ENCODE results near the gene ATP6AP2. TPM values are rescaled to one million over a fixed set of nuclear protein-coding genes. Genes with fewer than 3 reads are reported as not detected.

ATP6AP2 gene
- total RNA-seq, result 10 to 100 TPM; 50.5 to 58.4 TPM

DNA sequence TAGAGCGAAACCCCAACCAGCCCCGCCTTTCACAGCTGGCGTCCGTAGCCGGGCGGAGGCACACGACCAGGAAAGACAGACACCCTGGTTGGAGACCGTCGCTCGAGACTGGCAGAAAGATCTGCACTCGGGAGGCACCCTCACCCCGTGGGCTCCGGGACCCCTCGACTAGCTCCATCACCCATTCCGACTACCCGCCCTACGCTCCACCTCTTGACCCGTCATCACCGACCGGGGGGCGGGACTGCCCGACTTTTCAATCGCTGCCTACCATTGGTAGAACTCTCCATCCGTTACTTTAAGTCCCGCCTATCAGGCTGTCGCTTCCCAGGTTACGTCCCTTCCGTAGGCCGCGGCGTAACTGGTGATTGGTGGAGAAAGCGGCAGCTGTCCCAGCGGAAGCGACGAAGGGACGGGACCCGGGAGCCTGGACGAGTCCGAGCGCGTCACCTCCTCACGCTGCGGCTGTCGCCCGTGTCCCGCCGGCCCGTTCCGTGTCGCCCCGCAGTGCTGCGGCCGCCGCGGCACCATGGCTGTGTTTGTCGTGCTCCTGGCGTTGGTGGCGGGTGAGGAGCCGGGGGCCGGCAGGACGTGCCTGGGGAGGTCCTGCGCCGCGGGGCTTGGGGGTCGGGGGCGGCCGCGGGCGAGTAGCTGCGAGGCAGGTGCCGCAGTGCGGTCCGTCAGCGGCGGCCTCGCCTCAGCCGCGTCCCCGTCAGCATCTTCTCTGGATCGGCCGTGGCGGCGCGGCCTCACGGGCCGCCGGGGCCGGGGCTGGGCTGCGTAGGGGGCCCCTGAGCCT is at the start of gene ATP6AP2:
Gene ATP6AP2, plus strand, starts transcription at position 434 of the 799 bp plus-strand sequence. Its CDS starts 96 bp downstream, at position 530.
- Mint-ChIP-seq H3K27ac (peak within 1 kb of the TSS; percentile 82), H3K27me3 (ENCODE audit: low read depth) (peaks cover 50% of the 10 kb centered on the region), H3K4me1 (ENCODE audit: low read depth) (peaks cover 25% of the 10 kb centered on the region), H3K4me3 (peak within 1 kb of the TSS; percentile 91 to 92), H3K36me3 (ENCODE audit: insufficient read depth in 2 of 2) (peaks cover 0 to 1% of the 10 kb centered on the region in 2 donors), H3K9me3 (no peaks in the 10 kb centered on the region)
- ATAC-seq (replicated peaks in 1 of 2), result peak; percentile 97
- peak; percentile 88 to 93 for DNase-seq

GRCh38 chrX:40531056-40531826 is 49.5 kb upstream of the ATP6AP2 start:
- Mint-ChIP-seq H3K36me3 (ENCODE audit: insufficient read depth in 2 of 2) (no peaks in the 10 kb centered on the region), H3K4me3 (no peak overlapping the region), H3K9me3 (no peaks in the 10 kb centered on the region), H3K4me1 (ENCODE audit: low read depth) (no peaks in the 10 kb centered on the region), H3K27ac (no peak overlapping the region), H3K27me3 (ENCODE audit: low read depth) (peaks cover 33% of the 10 kb centered on the region)
- no peak for DNase-seq
- no peak for ATAC-seq (replicated peaks in 1 of 2)

DNA sequence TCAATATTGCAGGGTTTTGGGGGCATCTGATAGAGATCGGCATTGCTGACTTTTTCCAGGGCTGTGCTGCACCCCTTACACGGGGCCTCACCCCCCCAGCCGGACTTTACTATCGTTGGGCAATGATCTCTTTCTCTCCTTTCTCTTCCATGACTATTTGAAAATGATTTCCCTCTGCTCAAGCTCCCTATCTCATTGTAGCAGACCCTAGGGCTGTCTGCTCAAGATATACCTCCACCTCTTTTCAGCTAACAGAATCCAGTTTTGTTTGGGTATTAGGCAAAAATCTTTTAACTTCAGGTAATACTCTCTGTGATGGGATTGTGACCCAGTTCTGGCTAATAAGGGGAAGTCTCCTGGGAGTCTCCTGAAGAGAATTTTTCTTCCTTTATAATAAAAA is 43.5 kb upstream of the ATP6AP2 start:
- Mint-ChIP-seq H3K4me1 (ENCODE audit: low read depth) (peaks cover 23% of the 10 kb centered on the region), H3K36me3 (ENCODE audit: insufficient read depth in 2 of 2) (peaks cover 0 to 2% of the 10 kb centered on the region in 2 donors), H3K4me3 (no peak overlapping the region), H3K9me3 (no peaks in the 10 kb centered on the region), H3K27me3 (ENCODE audit: low read depth) (peaks cover 36% of the 10 kb centered on the region), H3K27ac (no peak overlapping the region)
- no peak for ATAC-seq (replicated peaks in 1 of 2)
- no peak for DNase-seq

- no peak for ATAC-seq (replicated peaks in 1 of 2)
- Mint-ChIP-seq H3K4me3 (no peak overlapping the region), H3K36me3 (ENCODE audit: insufficient read depth in 2 of 2) (peaks cover 0 to 2% of the 10 kb centered on the region in 2 donors), H3K9me3 (no peaks in the 10 kb centered on the region), H3K27me3 (ENCODE audit: low read depth) (peaks cover 36% of the 10 kb centered on the region), H3K27ac (no peak overlapping the region), H3K4me1 (ENCODE audit: low read depth) (peaks cover 23% of the 10 kb centered on the region)
- no peak for DNase-seq
Measured at GRCh38 chrX:40538406-40538805, 42.4 kb upstream of the ATP6AP2 start.

- H3K4me1 Mint-ChIP-seq (ENCODE audit: low read depth), result peaks cover 23% of the 10 kb centered on the region
- H3K9me3 Mint-ChIP-seq, result no peaks in the 10 kb centered on the region
- ATAC-seq (replicated peaks in 1 of 2), result peak; percentile 91 to 93
- H3K4me3 Mint-ChIP-seq, result peak overlapping the region; percentile 40 to 68
- no peak overlapping the region for H3K27ac Mint-ChIP-seq
- DNase-seq, result peak; percentile 77 to 79
- H3K36me3 Mint-ChIP-seq (ENCODE audit: insufficient read depth in 2 of 2), result peaks cover 0 to 2% of the 10 kb centered on the region in 2 donors
- H3K27me3 Mint-ChIP-seq (ENCODE audit: low read depth), result peaks cover 39% of the 10 kb centered on the region
Measured at GRCh38 chrX:40539214-40540142, 41.3 kb upstream of the ATP6AP2 start.

DNA sequence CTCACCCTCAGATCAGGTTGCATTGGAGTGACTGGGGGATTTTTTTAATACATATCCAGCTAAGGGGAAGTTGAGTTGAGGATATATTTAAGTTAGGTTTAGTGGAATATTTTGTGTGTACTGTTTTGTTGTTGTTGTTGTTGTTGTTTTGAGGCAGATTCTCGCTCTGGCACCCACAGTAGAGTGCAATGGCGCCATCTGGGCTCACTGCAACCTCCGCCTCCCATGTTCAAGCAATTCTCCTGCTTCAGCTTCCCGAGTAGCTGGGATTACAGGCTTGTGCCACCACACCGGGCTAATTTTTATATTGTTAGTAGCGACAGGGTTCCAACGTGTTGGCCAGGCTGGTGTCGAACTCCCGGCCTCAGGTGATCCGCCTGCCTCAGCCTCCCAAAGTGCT is 38.6 kb upstream of the ATP6AP2 start:
- H3K4me1 Mint-ChIP-seq (ENCODE audit: low read depth), result peaks cover 23% of the 10 kb centered on the region
- H3K36me3 Mint-ChIP-seq (ENCODE audit: insufficient read depth in 2 of 2), result peaks cover 0 to 2% of the 10 kb centered on the region in 2 donors
- ATAC-seq (replicated peaks in 1 of 2) (no peak), DNase-seq (no peak)
- peaks cover 58% of the 10 kb centered on the region for H3K27me3 Mint-ChIP-seq (ENCODE audit: low read depth)
- no peak overlapping the region for H3K27ac Mint-ChIP-seq
- no peak overlapping the region for H3K4me3 Mint-ChIP-seq
- no peaks in the 10 kb centered on the region for H3K9me3 Mint-ChIP-seq

GRCh38 chrX:40542972-40543371 is 37.8 kb upstream of the ATP6AP2 start:
- Mint-ChIP-seq H3K27ac (no peak overlapping the region), H3K9me3 (no peaks in the 10 kb centered on the region)

GRCh38 chrX:40543661-40544328 is 37.0 kb upstream of the ATP6AP2 start:
- H3K27ac Mint-ChIP-seq, result peak overlapping the region; percentile 39
- H3K4me3 Mint-ChIP-seq, result peak overlapping the region in 1 of 2 donors; percentile 50
- peaks cover 55% of the 10 kb centered on the region for H3K27me3 Mint-ChIP-seq (ENCODE audit: low read depth)
- H3K9me3 Mint-ChIP-seq, result no peaks in the 10 kb centered on the region
- ATAC-seq (replicated peaks in 1 of 2), result no peak
- peaks cover 0 to 2% of the 10 kb centered on the region in 2 donors for H3K36me3 Mint-ChIP-seq (ENCODE audit: insufficient read depth in 2 of 2)
- peak; percentile 16 to 21 for DNase-seq
- H3K4me1 Mint-ChIP-seq (ENCODE audit: low read depth), result peaks cover 19% of the 10 kb centered on the region

More at GRCh38 chrX:40542972-40543371, 37.8 kb upstream of the ATP6AP2 start:
- H3K4me1 Mint-ChIP-seq (ENCODE audit: low read depth), result peaks cover 23% of the 10 kb centered on the region
- ATAC-seq (replicated peaks in 1 of 2) (no peak), DNase-seq (no peak)
- peaks cover 55% of the 10 kb centered on the region for H3K27me3 Mint-ChIP-seq (ENCODE audit: low read depth)
- H3K36me3 Mint-ChIP-seq (ENCODE audit: insufficient read depth in 2 of 2), result peaks cover 0 to 2% of the 10 kb centered on the region in 2 donors
- no peak overlapping the region for H3K4me3 Mint-ChIP-seq

- Mint-ChIP-seq H3K4me3 (no peak overlapping the region), H3K9me3 (no peaks in the 10 kb centered on the region), H3K4me1 (ENCODE audit: low read depth) (peaks cover 11% of the 10 kb centered on the region), H3K27ac (no peak overlapping the region), H3K27me3 (ENCODE audit: low read depth) (peaks cover 48% of the 10 kb centered on the region), H3K36me3 (ENCODE audit: insufficient read depth in 2 of 2) (no peaks in the 10 kb centered on the region)
- ATAC-seq (replicated peaks in 1 of 2) (no peak), DNase-seq (no peak)
Measured at GRCh38 chrX:40544343-40545266, 36.2 kb upstream of the ATP6AP2 start.

DNA sequence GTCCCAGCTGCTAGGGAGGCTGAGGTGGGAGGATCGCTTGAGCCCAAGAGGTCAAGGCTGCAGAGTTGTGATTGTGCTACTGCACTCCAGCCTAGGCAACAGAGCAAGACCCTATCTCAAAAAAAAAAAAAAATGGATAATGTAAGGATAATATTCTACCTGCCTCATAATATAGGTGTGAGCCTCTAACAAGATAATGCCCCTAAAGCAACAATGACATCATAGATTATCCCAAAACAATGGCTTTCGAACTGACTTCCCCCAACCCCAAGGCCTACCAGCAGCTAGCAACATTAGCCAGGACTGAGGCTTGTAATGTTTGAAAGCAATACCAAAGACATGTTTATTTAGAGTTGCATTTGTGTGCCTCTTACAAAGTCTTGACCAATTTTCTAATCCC is 33.9 kb upstream of the ATP6AP2 start:
- Mint-ChIP-seq H3K9me3 (no peaks in the 10 kb centered on the region), H3K36me3 (ENCODE audit: insufficient read depth in 2 of 2) (no peaks in the 10 kb centered on the region), H3K27me3 (ENCODE audit: low read depth) (peaks cover 43% of the 10 kb centered on the region), H3K4me3 (no peak overlapping the region), H3K27ac (no peak overlapping the region), H3K4me1 (ENCODE audit: low read depth) (no peaks in the 10 kb centered on the region)
- ATAC-seq (replicated peaks in 1 of 2), result no peak
- DNase-seq, result no peak

DNA sequence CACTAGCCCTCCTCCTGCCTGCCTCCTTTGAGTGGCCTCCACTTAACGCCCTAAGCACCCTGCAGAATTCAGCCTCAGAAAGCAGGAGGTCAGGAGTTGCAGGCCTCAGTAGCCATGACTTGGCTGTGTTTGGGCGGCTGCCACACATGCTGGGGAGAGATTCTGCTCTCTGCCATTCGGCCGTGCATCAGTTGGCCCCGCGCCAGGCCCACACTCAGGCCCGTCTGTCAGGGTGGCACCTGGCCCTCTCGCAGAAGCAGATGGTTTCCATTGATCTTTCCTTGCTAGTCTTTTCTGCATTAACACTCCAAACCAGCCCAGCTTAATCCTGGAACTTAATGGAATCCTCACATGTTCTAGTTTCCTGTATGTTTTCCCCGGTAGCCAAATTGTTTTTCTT is 30.7 kb upstream of the ATP6AP2 start:
- H3K4me3 Mint-ChIP-seq, result no peak overlapping the region
- ATAC-seq (replicated peaks in 1 of 2), result no peak
- no peaks in the 10 kb centered on the region for H3K9me3 Mint-ChIP-seq
- peaks cover 54% of the 10 kb centered on the region for H3K27me3 Mint-ChIP-seq (ENCODE audit: low read depth)
- H3K27ac Mint-ChIP-seq, result no peak overlapping the region
- no peaks in the 10 kb centered on the region for H3K4me1 Mint-ChIP-seq (ENCODE audit: low read depth)
- no peaks in the 10 kb centered on the region for H3K36me3 Mint-ChIP-seq (ENCODE audit: insufficient read depth in 2 of 2)
- DNase-seq, result no peak

All from activated T-cell treated with anti-CD3 and anti-CD28 coated beads, Interleukin-2, amount 50 U/mL, for 72 hours (primary cell).